ENCODE results near the gene PLXDC2. TPM values are rescaled to one million over a fixed set of nuclear protein-coding genes. Genes with fewer than 3 reads are reported as not detected.

Gene PLXDC2
- total and polyA plus RNA-seq, 7 donors = 1.8 to 44.6 (median 18.2) TPM

GRCh38 chr10:20004087-20004523 lies 187.9 kb downstream of the PLXDC2 start:
- intact Hi-C loops (cut with DNase I) = no loop called here
- Histone ChIP-seq H3K4me1 (peaks cover 0 to 38% (median 19%) of the 10 kb centered on the region in 4 donors), H3K27ac (peak overlapping the region; percentile 59 to 75 (median 66)), H3K4me3 (no peak overlapping the region), H3K27me3 (no peaks in the 10 kb centered on the region), H3K9me3 (no peaks in the 10 kb centered on the region), H3K36me3 (no peaks in the 10 kb centered on the region)
- peak; percentile 74 for DNase-seq
- no peak for TF ChIP-seq EP300 (IDR thresholded peaks at IDR 0.05)
- TF ChIP-seq POLR2A (IDR thresholded peaks at IDR 0.05) = no peak
- TF ChIP-seq CTCF (IDR thresholded peaks at IDR 0.05) = no peak
- no peak for TF ChIP-seq POLR2AphosphoS5 (IDR thresholded peaks at IDR 0.05)
- 67 to 74% methylated on average over 3 of the region's 3 CpGs for WGBS, 2 donors

DNA sequence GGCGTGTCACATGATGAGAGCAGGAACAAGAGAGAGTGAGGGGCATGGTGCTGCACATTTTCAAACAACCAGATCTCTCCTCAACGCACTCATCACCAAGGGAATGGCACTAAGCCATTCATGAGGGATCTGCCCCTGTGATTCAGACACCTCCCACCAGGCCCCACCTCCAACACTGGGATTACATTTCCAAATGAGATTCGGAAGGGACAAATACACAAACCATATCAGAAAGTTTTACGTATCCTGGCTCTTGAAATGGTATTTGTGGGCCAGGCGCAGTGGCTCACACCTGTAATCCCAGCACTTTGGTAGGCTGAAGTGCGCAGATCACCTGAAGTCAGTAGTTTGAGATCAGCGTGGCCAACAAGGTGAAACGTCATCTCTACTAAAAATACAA lies 189.4 kb downstream of the PLXDC2 start:
- no peak for TF ChIP-seq EP300 (IDR thresholded peaks at IDR 0.05)
- TF ChIP-seq POLR2AphosphoS5 (IDR thresholded peaks at IDR 0.05) = no peak
- no peak for TF ChIP-seq POLR2A (IDR thresholded peaks at IDR 0.05)
- TF ChIP-seq CTCF (IDR thresholded peaks at IDR 0.05) = no peak
- Histone ChIP-seq H3K9me3 (no peaks in the 10 kb centered on the region), H3K27ac (peak overlapping the region in 3 of 4 donors; percentile 61 to 75 (median 72)), H3K27me3 (no peaks in the 10 kb centered on the region), H3K4me3 (no peak overlapping the region), H3K4me1 (peaks cover 0 to 38% (median 17%) of the 10 kb centered on the region in 4 donors), H3K36me3 (no peaks in the 10 kb centered on the region)
- 91 to 92% methylated on average over 8 of the region's 8 CpGs for WGBS, 2 donors
- intact Hi-C loops (cut with DNase I) = no loop called here
- DNase-seq = no peak

- Histone ChIP-seq H3K4me1 (peaks cover 0 to 38% (median 17%) of the 10 kb centered on the region in 4 donors), H3K9me3 (no peaks in the 10 kb centered on the region), H3K27ac (peak overlapping the region in 2 of 4 donors; percentile 72 to 75), H3K36me3 (no peaks in the 10 kb centered on the region), H3K4me3 (no peak overlapping the region), H3K27me3 (no peaks in the 10 kb centered on the region)
- TF ChIP-seq POLR2A (IDR thresholded peaks at IDR 0.05) = no peak
- no peak for TF ChIP-seq POLR2AphosphoS5 (IDR thresholded peaks at IDR 0.05)
- no peak for TF ChIP-seq CTCF (IDR thresholded peaks at IDR 0.05)
- no peak for TF ChIP-seq EP300 (IDR thresholded peaks at IDR 0.05)
- intact Hi-C loops (cut with DNase I) = no loop called here
- WGBS, 2 donors = 20 to 56% methylated on average over 4 of the region's 4 CpGs
- no peak for DNase-seq
Observed at GRCh38 chr10:20006169-20006870, 190.1 kb downstream of the PLXDC2 start.

GRCh38 chr10:20007426-20007825 lies 191.2 kb downstream of the PLXDC2 start:
- Histone ChIP-seq H3K4me1 (peaks cover 0 to 38% (median 17%) of the 10 kb centered on the region in 4 donors), H3K9me3 (no peaks in the 10 kb centered on the region), H3K36me3 (no peaks in the 10 kb centered on the region), H3K27me3 (no peaks in the 10 kb centered on the region), H3K4me3 (no peak overlapping the region), H3K27ac (peak overlapping the region in 1 of 4 donors; percentile 37)
- no peak for TF ChIP-seq POLR2AphosphoS5 (IDR thresholded peaks at IDR 0.05)
- TF ChIP-seq EP300 (IDR thresholded peaks at IDR 0.05) = no peak
- 96% methylated on average over 1 of the region's 1 CpG for whole genome bisulfite sequencing, 2 donors
- DNase-seq = no peak
- intact Hi-C loops (cut with DNase I) = no loop called here

GRCh38 chr10:20013991-20014750 lies 197.9 kb downstream of the PLXDC2 start:
- H3K36me3 ChIP-seq = no peaks in the 10 kb centered on the region
- H3K4me1 ChIP-seq = peaks cover 0 to 14% (median 6%) of the 10 kb centered on the region in 4 donors
- no peak for DNase-seq
- no peaks in the 10 kb centered on the region for H3K27me3 ChIP-seq
- intact Hi-C loops (cut with DNase I) = no loop called here
- H3K9me3 ChIP-seq = no peaks in the 10 kb centered on the region
- no peak for TF ChIP-seq POLR2A (IDR thresholded peaks at IDR 0.05)
- no peak for TF ChIP-seq CTCF (IDR thresholded peaks at IDR 0.05)
- TF ChIP-seq POLR2AphosphoS5 (IDR thresholded peaks at IDR 0.05) = no peak
- TF ChIP-seq EP300 (IDR thresholded peaks at IDR 0.05) = no peak
- no peak overlapping the region for H3K4me3 ChIP-seq
- no peak overlapping the region for H3K27ac ChIP-seq
- WGBS, 2 donors = 97% methylated on average over 2 of the region's 2 CpGs
